Measurements from ENCODE around the gene MLLT10.

DNA sequence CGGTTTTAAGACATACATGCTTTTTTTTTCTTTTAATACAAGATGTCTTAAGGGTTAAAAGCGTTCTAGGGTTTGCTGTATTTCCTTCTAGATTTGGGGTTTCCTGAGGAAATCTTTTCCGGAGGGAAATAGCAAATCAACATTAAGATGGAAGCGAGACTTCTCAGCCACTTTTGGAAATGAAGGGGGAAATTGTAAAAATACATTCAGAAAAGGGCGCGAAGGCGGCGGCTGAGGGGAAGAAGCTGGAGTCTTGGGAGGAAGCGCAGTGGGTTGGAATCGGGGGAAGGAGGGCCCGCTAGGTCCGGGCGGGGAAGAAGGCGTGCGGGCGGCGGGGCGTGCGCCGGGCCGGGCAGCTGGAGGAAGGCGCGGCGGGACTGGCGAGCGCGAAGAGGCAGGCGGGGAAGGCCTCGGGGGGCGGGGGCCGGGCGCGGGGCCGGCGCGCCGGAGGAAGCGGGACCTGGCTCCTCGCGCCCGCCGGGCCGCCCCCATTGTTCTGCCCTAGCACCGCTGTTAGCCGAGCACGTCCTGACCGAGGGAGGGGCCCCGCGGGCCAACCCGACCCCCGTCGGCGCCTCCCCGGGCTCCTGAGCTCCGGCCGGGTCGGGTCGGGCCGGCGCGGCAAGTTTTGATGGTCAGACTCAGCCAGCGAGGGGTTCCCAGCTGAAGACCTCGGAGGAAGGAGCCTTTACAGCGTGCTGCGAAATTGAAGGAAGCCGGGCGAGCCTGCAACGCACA lies 7.0 kb upstream of the MLLT10 start:
- TF ChIP-seq POLR2A (IDR thresholded peaks at IDR 0.05): no peak
- TF ChIP-seq, protein P1, sequence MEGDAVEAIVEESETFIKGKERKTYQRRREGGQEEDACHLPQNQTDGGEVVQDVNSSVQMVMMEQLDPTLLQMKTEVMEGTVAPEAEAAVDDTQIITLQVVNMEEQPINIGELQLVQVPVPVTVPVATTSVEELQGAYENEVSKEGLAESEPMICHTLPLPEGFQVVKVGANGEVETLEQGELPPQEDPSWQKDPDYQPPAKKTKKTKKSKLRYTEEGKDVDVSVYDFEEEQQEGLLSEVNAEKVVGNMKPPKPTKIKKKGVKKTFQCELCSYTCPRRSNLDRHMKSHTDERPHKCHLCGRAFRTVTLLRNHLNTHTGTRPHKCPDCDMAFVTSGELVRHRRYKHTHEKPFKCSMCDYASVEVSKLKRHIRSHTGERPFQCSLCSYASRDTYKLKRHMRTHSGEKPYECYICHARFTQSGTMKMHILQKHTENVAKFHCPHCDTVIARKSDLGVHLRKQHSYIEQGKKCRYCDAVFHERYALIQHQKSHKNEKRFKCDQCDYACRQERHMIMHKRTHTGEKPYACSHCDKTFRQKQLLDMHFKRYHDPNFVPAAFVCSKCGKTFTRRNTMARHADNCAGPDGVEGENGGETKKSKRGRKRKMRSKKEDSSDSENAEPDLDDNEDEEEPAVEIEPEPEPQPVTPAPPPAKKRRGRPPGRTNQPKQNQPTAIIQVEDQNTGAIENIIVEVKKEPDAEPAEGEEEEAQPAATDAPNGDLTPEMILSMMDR (IDR thresholded peaks at IDR 0.05): no peak

All from lower leg skin (tissue), 3 donors.